ENCODE data around the gene ST8SIA6. TPM values are rescaled to one million over a fixed set of nuclear protein-coding genes. Genes with fewer than 3 reads are reported as not detected.

ST8SIA6 gene
- total and polyA plus RNA-seq, 9 of the 15 experiments (the other 6 are each of a cell fraction or from before 2014, with no cell fraction given) = 0.69 to 6.7 (median 5.0) TPM

GRCh38 chr10:17456032-17456548, 1.7 kb upstream of the ST8SIA6 start:
- intact Hi-C loops (cut with micrococcal nuclease) = no loop called here
- Histone ChIP-seq H3K4me2 (ENCODE audit: insufficient read depth, low read length) (peak overlapping the region; percentile 96; the same call in 1 of the 2 replicates), H3K9ac (ENCODE audit: insufficient read depth in 1 of 2, low read depth in 2 of 2, low read length in 2 of 2) (peak overlapping the region in 1 of 2 experiments; percentile 90; a peak in 2 of 4 replicates), H3K4me3 (no peak overlapping the region), H2AFZ (ENCODE audit: low read depth, low read length) (peak overlapping the region; percentile 43), H3K9me1 (ENCODE audit: control insufficient read depth, insufficient read depth, low read length) (no peaks in the 10 kb centered on the region), H3K27ac (ENCODE audit: extremely low read depth, low read depth, low read length) (peak overlapping the region; percentile 91), H3K36me3 (ENCODE audit: control insufficient read depth, insufficient read depth, low read length) (peaks cover 5% of the 10 kb centered on the region; the same call in 2 of the 3 replicates), H3K79me2 (ENCODE audit: control insufficient read depth, insufficient read depth, low read length) (peaks cover 49% of the 10 kb centered on the region), H3K4me1 (replicated peaks in 1 of 2; ENCODE audit: control insufficient read depth in 2 of 2, insufficient read depth in 2 of 2, low read length in 2 of 2) (peaks cover 23 to 46% of the 10 kb centered on the region in 2 experiments), H4K20me1 (replicated peaks; ENCODE audit: control insufficient read depth, insufficient read depth, low read length) (no peaks in the 10 kb centered on the region), H3K27me3 (ENCODE audit: control insufficient read depth in 2 of 2, insufficient read depth in 2 of 2, low read length in 2 of 2) (no peaks in the 10 kb centered on the region), H3K9me3 (replicated peaks; ENCODE audit: control insufficient read depth, insufficient read depth, low read depth, low read length) (no peaks in the 10 kb centered on the region)
- no peak for ATAC-seq
- peak; percentile 32 for FAIRE-seq
- 38% methylated on average over 2 of the region's 2 CpGs for WGBS (ENCODE audit: insufficient coverage, low coverage, missing lambda C conversion rate)
- in situ Hi-C loops (cut with MboI) = no loop called here
- BruUV-seq (replicated peaks) = no TSS peak
- DNase-seq (ENCODE audit: extremely low read depth in 1 of 4, low spot score in 3 of 4) = no peak
- ChIA-PET POLR2A (interaction anchor here (1.1 to 2.5 kb wide), 6 partner anchors 9 to 50 kb away, joined by 3 to 13 read pairs (median 4); no protein-coding TSS in a partner anchor), CTCF (ENCODE audit: low intra/inter-chr PET ratio) (interaction anchor here (1.1 kb wide), 1 partner anchor 17 kb away, joined by 3 read pairs; no protein-coding TSS in a partner anchor)
- TF ChIP-seq FOXP1 (CRISPR knock-in tag; IDR thresholded peaks at IDR 0.05) (no peak), MLLT1 (IDR thresholded peaks at IDR 0.05) (no peak), RHOXF2B (CRISPR knock-in tag; conservative IDR thresholded peaks at IDR 0.05) (no peak), NCOA6 (IDR thresholded peaks at IDR 0.05) (0 out of 2 replicates have a peak, but pooled peaks have one; percentile 24), KAT8 (IDR thresholded peaks at IDR 0.05; ENCODE audit: low read depth) (no peak), ZNF668 (CRISPR knock-in tag; IDR thresholded peaks at IDR 0.05) (no peak), XRCC4 (IDR thresholded peaks at IDR 0.05; ENCODE audit: extremely low read depth, insufficient read depth, insufficient read length) (no peak), MBD1 (CRISPR knock-in tag; IDR thresholded peaks at IDR 0.05) (no peak), NCOA2 (IDR thresholded peaks at IDR 0.05; ENCODE audit: partially characterized antibody in 2 of 2) (no peak), HSF4 (CRISPR knock-in tag; IDR thresholded peaks at IDR 0.05; ENCODE audit: borderline replicate concordance) (no peak), TAF15 (IDR thresholded peaks at IDR 0.05; ENCODE audit: low read depth, low read length) (no peak), GATAD2B (IDR thresholded peaks at IDR 0.05; ENCODE audit: borderline replicate concordance) (0 out of 2 replicates have a peak, but pooled peaks have one; percentile 51), FUS (optimal IDR thresholded peaks at IDR 0.05; ENCODE audit: low read depth, low read length) (no peak), NR0B1 (IDR thresholded peaks at IDR 0.05; ENCODE audit: partially characterized antibody) (no peak), RB1 (IDR thresholded peaks at IDR 0.05; ENCODE audit: low read depth) (no peak), GABPB2 (CRISPR knock-in tag; conservative IDR thresholded peaks at IDR 0.05) (no peak), TFAP4 (CRISPR knock-in tag; IDR thresholded peaks at IDR 0.05; ENCODE audit: borderline replicate concordance) (no peak)

All from K562 (cell line).